NCI-H526 (cell line): ENCODE data around the gene COL9A1.
"Not testable (repeated sequence)": the region's sequence is repeated elsewhere in the genome, so short reads cannot be mapped to it uniquely, and the experiment has no call there.

Experiments
- DNase-seq, 2 experiments: peaks; one replicate each; lab custom pipeline; 2025; lab: John Stamatoyannopoulos, UW

COL9A1 gene

GRCh38 chr6:70303034-70303525 is at the start of gene COL9A1:
Gene COL9A1 (minus strand): TSS chr6:70303084. CDS start chr6:70302924, 160 bp downstream.
- DNase-seq, result no peak

GRCh38 chr6:70351461-70351860 is 48.6 kb upstream of the COL9A1 start:
- no peak for DNase-seq

- no peak for DNase-seq
These were observed 42.7 kb upstream of the COL9A1 start for GRCh38 chr6:70345619-70346018.

GRCh38 chr6:70343313-70343712 is 40.4 kb upstream of the COL9A1 start:
- DNase-seq, result no peak

GRCh38 chr6:70339810-70340209 is 36.9 kb upstream of the COL9A1 start:
- not testable (repeated sequence) for DNase-seq

GRCh38 chr6:70338775-70339174 is 35.9 kb upstream of the COL9A1 start:
- no peak for DNase-seq

GRCh38 chr6:70337743-70338105 is 34.8 kb upstream of the COL9A1 start:
- DNase-seq, result no peak

GRCh38 chr6:70336996-70337742 is 34.3 kb upstream of the COL9A1 start:
- no peak for DNase-seq

- DNase-seq, result no peak
These were observed 24.2 kb upstream of the COL9A1 start for GRCh38 chr6:70327036-70327435.

GRCh38 chr6:70325009-70325408 is 22.1 kb upstream of the COL9A1 start:
- no peak for DNase-seq

- DNase-seq, result peak in 1 of 2 experiments; percentile 4
These were observed 14.9 kb upstream of the COL9A1 start for GRCh38 chr6:70317799-70318198.

GRCh38 chr6:70315079-70315751 is 12.3 kb upstream of the COL9A1 start:
- no peak for DNase-seq

GRCh38 chr6:70314296-70314695 is 11.4 kb upstream of the COL9A1 start:
- DNase-seq, result no peak

- DNase-seq, result peak; percentile 27 to 36
These were observed 9.4 kb upstream of the COL9A1 start for GRCh38 chr6:70312165-70312745.

- peak in 1 of 2 experiments; percentile 64 for DNase-seq
These were observed 7.3 kb upstream of the COL9A1 start for GRCh38 chr6:70310063-70310694.

GRCh38 chr6:70309243-70309642 is 6.4 kb upstream of the COL9A1 start:
- no peak for DNase-seq

GRCh38 chr6:70308142-70308541 is 5.3 kb upstream of the COL9A1 start:
- DNase-seq, result not testable (repeated sequence)

- no peak for DNase-seq
These were observed 4.1 kb upstream of the COL9A1 start for GRCh38 chr6:70307008-70307407.

- DNase-seq, result peak; percentile 37 to 50
These were observed 1.7 kb upstream of the COL9A1 start for GRCh38 chr6:70304616-70305015.

GRCh38 chr6:70299456-70299855 is 3.4 kb downstream of the COL9A1 start:
- DNase-seq, result no peak

GRCh38 chr6:70298068-70298467 is 4.8 kb downstream of the COL9A1 start:
- no peak for DNase-seq

GRCh38 chr6:70292193-70292592 is 10.7 kb downstream of the COL9A1 start:
- DNase-seq, result no peak
